GM18520 (cell line): ENCODE measurements around the gene FMO4.
"Not testable (repeated sequence)": the region's sequence is repeated elsewhere in the genome, so short reads cannot be mapped to it uniquely, and the experiment has no call there.

Experiments used
- ATAC-seq: cut with Tn5 transposase; IDR thresholded peaks from one replicate; pipeline ENCODE4 v1.9.1; 2021; ENCODE audit not compliant: unreplicated experiment

The FMO4 gene

DNA sequence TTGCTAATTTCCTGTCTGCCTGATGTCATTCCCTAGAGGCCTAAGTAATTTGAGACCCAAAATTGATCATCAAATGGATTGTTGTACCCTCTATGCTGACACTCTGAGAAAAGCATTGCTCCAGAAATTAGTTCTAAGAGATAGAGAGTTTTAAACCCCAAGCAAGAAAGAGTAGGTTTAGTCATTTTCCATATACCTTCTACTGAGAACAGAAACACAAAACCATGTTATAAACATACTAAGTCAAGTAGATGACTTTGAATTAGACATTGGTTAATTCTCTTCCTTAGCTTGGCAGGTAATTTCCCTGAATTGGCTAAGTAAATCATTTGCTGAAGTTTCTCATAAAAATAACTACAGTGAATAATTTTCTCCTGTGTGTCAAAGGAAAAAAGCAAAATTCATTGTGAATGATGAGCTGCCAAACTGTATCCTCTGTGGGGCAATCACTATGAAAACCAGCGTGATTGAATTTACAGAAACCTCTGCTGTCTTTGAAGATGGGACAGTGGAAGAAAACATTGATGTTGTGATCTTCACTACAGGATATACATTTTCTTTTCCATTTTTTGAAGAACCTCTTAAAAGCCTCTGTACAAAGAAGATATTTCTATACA is 20.1 kb downstream of the FMO4 start:
- ATAC-seq = no peak

DNA sequence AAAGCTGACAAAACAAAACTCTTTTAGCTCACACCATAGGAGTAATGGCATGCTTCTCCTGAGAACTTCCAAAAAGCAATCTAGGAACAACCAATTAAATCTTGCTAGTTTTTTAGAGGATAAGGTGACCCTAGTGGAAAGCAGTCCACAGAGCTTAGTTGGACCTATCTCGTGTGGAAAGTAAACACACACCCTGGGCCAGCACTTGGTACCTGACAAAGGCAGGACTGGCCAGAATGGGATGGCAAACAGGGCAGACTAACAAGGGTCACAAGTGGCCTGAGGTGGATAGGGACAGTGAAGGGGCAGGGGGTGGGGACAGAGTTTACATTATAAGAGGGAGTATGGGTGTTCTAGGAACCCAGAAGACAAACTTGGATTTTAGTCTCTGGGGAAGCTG is 22.0 kb downstream of the FMO4 start:
- no peak for ATAC-seq

DNA sequence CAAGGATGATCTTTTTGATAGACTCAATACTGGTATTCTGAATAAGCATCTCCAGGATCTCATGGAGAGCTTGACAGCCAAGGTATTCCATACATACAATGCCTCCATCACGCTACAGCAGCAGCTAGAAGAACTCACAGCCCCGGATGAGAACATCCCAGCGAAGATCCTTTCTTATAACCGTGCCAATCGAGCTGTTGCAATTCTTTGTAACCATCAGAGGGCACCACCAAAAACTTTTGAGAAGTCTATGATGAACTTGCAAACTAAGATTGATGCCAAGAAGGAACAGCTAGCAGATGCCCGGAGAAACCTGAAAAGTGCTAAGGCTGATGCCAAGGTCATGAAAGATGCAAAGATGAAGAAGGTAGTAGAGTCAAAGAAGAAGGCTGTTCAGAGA is 25.4 kb downstream of the FMO4 start:
- not testable (repeated sequence) for ATAC-seq

DNA sequence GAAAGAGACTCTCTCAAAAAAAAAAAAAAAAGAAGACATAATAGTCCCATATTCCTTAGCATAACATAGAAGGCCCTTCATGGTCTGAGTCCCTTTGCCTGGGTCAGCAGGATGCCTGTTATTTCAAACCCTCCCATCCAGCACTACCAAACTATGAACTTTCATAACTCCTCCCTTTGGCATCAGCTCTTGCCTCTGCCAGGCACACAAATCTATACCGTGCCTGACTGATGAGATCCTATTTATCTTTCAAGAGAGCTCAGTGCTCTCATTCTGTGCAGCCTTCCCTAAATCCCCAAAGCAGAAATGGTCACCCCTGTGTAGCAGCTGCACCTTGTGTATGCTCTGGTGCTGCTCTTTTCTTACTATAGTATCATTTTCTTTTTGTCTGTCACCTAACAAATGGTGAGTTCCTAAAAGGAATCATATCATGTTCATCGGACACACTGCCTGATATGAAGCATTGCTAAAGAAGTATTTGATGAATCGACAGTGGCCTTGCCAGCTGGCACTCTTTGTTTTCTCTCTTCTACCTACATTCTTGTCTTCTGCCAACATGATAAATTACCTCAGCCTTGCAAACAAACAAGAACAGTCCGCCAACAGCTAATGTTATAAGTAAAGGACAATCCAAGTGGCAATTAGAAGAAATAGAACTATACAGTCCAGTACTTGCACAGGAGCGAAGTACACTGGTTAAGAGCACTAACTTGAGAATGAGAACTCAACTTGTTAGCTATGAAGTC is 29.9 kb downstream of the FMO4 start:
- no peak for ATAC-seq

DNA sequence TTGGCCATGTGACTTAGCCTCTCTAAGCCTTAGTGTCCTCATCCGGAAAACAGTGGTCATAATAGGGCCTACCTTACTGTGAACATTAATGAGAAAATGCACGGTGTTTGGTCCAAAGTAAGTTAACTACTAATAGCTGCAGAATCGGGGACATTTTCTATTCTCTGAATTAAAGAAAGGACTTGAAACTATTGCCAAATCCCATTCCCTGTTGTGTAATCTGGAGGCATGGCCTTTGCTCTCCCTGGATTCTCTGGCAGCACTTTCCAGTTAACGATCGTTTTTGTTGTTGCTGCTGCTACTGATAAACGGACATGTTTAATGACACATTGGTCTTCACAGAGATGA is 30.5 kb downstream of the FMO4 start:
- ATAC-seq = no peak

DNA sequence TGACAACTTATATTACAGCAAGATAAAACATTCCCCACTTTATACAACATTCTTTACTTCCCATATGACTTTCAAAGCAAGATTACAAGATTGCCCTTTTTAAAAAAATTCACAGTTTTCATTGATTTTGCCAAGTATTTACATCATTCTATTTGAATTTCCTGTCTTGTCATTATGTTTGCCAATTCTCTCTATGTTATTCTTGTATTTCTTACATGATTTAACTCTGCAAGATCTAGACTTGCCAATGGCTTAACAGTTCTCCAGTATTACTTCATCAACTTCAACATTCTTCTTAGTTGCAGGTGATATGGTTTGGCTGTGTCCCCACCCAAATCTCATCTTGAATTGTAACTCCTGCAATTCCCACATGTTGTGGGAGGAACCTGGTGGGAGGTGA is 31.6 kb downstream of the FMO4 start:
- ATAC-seq = no peak

DNA sequence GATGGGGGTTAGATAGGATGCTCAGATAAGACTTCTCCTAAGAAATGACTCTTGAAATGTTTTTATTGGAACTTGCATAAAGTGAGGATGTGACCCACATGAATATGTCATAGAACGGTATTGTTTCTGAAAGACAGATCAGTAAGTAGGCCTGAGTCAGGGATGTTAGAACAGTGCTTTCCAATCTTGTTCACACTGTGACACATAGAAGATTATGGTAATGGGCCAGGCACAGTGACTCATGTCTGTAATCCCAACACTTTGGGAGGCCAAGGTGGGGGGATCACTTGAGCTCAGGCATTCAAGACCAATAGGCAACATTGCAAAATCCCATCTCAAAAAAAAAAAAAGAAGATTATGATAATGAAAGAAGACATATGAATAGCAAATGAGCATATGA is 32.9 kb downstream of the FMO4 start:
- ATAC-seq = no peak

DNA sequence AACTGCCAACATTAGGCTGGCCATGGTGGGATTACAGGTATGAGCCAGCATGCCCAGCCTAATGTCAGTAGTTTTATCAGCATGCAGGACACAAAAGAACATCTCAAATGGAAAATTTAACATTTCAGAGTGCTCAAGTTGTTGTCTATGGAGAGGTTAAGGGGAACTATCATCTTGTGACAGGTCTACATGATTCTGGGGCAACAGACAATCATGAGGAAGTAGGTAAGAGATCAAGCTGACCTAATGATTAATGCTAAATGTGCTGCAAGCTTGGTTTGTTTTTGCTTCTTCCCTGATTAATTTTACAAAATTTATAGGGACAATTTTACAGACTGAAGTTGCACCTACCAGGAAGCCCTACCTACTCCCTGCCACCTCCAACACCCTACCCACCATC is 36.6 kb downstream of the FMO4 start:
- ATAC-seq = no peak

DNA sequence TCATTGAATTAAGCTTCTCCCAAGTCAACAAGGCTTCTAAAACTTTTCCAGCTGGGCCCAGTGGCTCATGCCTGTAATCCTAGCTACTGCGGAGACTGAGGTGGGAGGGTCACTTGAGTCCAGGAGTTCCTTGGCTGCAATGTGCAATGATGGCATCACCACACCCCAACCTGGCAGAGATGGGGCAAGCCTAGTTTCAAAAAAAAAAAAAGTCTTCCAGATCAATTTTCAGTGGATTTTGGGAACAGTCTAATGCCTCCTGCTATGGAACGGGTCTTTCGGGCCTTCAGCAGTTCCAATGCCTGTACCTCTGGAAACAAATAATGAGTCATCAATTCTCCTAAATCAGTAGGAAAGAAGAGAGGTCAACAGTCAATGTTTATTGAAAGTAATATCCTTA is 38.0 kb downstream of the FMO4 start:
- no peak for ATAC-seq

DNA sequence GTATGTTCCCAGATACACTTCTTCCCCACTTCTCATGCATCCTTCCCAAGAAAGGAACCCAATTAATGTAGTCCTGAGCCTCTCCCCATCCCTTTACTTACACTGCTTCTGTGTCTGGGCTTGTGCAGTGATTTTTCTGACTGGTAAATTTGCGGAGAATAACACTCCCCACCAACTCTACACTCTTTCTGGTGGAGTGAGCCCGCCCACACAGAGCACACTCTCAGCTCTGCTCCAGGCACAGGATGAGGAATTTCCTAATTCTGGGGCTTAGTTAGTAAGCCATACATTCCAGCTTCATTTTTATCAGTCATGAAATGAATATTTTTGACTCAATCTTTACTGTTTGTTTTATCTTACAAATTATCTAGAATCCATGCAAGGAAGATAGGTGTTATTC is 38.6 kb downstream of the FMO4 start:
- no peak for ATAC-seq

DNA sequence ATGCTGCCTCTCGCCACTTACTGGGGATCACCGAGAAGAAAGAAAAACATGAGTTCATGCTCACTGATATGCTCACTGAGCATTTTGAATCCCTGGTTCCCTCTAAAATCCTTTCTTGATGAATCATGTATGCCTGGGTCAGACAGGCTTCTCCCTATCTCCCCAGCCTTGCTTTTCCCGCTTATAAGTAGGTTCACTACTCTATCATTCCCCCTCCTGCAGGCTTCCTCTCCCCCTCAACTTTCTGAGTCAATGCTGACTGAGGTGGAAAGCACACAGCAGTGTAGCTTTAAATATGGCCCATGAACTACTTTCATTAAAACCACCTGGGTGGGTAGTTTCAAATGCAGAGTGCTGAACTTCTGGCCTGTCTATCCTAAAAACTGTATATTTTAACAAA is 41.7 kb downstream of the FMO4 start:
- ATAC-seq = no peak

DNA sequence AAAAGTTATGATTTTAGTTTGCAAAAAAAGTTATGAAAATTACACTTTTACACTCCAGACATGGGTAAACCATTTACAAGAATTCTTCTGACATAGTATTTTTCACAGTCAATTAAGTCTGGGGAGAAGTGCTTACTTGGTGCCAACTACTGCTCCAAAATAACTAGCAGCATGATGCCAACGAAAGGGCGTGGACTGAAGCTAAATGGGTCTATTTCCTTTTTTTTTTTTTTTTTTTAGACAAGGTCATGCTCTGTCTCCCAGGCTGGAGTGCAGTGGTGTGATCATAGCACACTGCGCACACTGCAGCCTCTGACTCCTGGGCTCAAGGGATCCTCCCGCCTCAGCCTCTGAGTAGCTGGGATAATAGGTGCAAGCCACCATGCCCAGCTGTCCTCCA is 43.2 kb downstream of the FMO4 start:
- ATAC-seq = no peak

DNA sequence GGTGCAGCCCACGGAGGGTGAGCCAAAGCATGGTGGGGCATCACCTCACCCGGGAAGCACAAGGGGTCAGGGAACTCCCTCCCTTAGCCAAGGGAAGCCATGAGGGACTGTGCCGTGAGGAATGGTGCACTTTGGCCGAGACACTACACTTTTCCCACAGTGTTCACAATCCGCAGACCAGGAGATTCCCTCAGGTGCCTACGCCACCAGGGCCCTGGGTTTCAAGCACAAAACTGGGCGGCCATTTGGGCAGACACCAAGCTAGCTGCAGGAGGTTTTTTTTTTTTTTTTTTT is 45.3 kb downstream of the FMO4 start:
- not testable (repeated sequence) for ATAC-seq

DNA sequence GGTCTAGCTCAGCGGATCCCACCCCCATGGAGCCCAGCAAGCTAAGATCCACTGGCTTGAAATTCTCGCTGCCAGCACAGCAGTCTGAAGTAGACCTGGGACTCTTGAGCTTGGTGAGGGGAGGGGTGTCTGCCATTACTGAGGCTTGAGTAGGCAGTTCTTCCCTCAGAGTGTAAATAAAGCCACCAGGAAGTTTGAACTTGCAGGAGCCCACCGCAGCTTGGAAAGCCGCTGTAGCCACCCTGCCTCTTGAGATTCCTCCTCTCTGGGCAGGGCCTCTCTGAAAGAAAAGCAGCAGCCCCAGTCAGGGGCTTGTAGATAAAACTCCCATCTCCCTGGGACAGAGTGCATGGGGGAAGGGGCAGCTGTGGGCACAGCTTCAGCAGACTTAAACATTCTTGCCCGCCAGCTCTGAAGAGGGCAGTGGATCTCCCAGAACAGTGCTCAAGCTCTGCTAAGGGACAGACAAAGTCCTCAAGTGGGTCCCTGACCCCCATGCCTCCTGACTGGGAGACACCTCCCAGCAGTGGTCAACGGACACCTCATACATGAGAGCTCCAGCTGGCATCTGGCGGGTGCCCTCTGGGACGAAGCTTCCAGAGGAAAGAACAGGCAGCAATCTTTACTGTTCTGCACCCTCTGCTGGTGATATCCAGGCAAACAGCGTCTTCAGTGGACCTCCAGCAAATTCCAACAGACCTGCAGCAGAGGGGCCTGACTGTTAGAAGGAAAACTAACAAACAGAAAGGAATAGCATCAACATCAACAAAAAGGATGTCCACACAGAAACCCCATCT is 45.9 kb downstream of the FMO4 start:
- not testable (repeated sequence) for ATAC-seq

DNA sequence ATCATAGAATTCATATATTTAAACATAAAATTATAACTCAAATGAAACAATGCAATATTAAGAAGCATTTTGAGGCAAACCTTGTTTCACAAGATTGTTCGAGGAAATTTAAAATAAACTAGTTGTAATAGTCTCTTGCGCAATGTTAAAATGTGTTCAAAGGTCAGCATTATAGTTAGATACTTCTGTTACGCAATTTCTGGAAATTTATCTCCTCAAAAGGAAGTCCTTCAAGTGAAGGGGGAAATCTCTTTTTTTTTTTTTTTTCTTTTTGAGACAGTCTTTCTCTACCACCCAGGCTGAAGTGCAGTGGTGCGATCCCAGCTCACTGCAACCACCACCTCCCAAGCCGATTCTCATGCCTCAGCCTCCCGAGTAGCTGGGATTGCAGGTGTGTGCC is 52.1 kb downstream of the FMO4 start:
- no peak for ATAC-seq

DNA sequence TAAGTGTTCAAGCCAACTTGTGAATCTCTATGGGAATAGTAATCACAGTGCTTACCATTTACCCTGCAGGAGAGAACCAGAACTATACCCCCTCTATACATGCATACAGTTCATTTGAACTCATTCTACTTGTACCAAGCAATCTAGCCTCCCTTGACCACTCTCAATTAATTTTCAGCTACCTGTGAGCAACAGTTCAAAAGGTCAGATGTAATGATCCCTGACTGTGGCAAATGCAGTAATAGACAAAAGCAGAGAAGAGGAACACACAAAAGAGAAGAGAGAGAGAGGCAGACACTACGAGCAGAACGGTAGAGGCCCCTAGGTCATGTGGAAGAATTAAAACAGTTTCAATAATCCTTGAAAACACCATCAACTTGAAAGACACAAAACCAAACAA is 52.8 kb downstream of the FMO4 start:
- ATAC-seq = no peak

DNA sequence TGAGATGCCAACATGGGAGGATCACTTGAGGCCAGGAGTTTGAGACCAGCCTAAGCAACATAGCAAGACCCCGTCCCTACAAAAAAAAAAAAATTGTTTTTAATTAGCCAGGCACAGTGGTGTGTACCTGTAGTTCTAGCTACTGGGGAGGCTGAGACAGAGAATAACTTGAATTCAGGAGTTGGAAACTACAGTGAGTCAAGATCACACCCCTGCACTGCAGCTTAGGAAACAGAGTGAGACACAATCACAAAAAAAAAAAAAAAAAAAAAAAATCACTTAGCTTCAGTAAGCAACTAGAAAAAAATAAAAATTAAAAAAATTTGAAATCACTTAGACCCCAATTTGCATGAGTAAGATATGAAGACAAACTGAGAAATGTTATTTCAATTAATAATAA is 53.5 kb downstream of the FMO4 start:
- ATAC-seq = no peak

DNA sequence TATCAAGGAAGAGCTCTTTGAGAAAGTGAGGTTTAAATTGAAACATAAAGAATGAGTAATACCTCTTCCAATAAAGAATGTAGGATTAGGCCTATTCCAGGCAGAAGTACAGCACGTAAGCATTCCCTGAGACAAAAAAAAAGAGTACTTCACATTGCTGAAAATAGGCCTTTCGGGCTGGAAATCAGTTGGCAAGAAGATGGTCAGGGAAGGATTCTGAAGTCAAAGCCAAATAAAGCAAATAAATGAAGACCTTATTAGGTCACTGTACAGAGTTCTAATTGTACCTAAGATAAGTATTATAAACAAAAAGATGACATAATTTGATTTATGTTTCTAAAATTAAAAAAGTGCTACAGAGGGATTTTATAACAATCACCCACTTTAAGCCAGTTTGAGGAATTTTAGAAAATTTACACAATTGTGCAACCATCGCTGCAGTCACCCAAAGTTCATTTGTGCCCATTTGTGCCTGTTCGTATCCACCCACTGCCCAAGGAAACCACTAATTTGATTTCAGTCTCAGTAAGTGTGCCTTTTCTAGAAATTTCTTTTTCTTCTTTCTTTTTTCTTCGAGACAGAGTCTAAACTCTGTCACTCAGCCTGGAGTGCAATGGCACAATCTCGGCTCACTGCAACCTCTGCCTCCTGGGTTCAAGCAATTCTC is 58.6 kb downstream of the FMO4 start:
- no peak for ATAC-seq

DNA sequence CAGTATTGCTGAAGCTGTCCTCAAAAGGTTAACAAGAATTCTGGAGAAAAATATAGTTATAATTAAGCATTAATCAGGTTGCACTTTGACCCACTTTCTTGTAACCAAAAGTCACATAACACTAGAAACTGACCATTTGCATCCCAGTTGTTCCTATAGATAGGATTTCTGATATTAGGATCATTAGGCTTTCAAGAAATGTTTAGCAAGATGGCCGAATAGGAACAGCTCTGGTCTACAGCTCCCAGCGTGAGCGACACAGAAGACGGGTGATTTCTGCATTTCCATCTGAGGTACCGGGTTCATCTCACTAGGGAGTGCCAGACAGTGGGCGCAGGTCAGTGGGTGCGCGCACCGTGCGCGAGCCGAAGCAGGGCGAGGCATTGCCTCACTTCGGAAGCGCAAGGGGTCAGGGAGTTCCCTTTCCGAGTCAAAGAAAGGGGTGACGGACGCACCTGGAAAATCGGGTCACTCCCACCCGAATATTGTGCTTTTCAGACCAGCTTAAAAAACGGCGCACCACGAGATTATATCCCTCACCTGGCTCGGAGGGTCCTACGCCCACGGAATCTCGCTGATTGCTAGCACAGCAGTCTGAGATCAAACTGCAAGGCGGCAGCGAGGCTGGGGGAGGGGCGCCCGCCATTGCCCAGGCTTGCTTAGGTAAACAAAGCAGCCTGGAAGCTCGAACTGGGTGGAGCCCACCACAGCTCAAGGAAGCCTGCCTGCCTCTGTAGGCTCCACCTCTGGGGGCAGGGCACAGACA is 59.6 kb downstream of the FMO4 start:
- ATAC-seq = not testable (repeated sequence)

DNA sequence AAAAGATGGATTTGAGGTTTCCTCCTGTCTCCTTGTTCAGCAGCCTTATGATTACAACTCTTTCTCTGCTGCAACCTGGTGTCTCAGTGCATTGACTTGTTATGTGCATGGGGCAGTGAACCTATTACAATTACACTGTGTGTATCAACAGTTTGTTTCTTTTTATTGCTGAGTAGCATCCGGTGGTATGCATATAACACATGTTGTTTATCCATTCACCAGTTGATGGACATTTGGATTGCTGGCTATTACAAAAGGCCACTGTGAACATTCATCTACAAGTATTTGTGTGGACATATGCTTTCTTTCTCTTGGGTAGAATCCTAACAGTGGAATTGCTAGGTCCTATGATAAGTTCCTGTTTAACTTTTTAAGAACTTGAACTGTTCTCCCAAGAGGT is 65.9 kb downstream of the FMO4 start:
- no peak for ATAC-seq

DNA sequence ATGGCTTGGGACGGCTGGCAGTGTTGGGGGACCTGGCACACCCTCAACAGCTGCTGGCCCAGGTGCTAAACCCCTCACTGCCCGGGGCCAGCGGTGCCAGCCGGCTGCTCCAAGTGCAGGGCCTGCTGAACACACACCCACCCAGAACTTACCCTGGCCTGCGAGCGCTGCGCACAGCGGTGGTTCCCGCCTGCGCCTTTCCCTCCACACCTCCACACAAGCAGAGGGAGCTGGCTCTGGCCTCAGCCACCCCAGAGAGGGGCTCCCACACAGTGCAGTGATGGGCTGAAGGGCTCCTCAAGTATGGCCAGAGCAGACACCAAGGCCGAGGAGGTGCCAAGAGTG is 67.9 kb downstream of the FMO4 start:
- no peak for ATAC-seq
